H1 (cell line): ENCODE results near the gene C19orf73. TPM values are rescaled to one million over a fixed set of nuclear protein-coding genes. Genes with fewer than 3 reads are reported as not detected.

Experiments used
- CTCF ChIA-PET: fragments of 300-600 bp; sonication (Branson Sonifier 250); formaldehyde crosslinking; loops from one replicate; lab custom pipeline; 2021; ENCODE audit not compliant: partially characterized antibody; lab: Charles Lee
- POLR2A ChIA-PET: fragments of 300-600 bp; sonication (Branson Sonifier 250); formaldehyde crosslinking; loops from one replicate; lab custom pipeline; 2021; ENCODE audit warnings: inconsistent platforms; ENCODE audit not compliant: partially characterized antibody; lab: Charles Lee
- DNase-seq, 2 experiments: peaks; one replicate each; pipeline versions ENCODE4 v3.0.0 to v3.0.0-alpha.2; 2010 to 2022; ENCODE audit warnings: low spot score in 2 of 2, low read depth in 1 of 2, mixed read lengths in 1 of 2
- FAIRE-seq: peaks from 2 replicates; lab custom pipeline; 2011; peaks lifted over from hg19 to GRCh38; lab: Jason Lieb, UNC
- H2AFZ ChIP-seq: 2 replicates; pipeline ENCODE4 v1.8.1; 2012; ENCODE audit warnings: low read length, inconsistent platforms
- H2AK5ac ChIP-seq: 2 replicates; pipeline ENCODE4 v1.6.1; 2013; ENCODE audit warnings: low read depth, low read length
- H2BK120ac ChIP-seq: replicated peaks from 2 replicates; pipeline ENCODE3; 2013; ENCODE audit warnings: low read depth, low read length, inconsistent platforms
- H2BK12ac ChIP-seq: 2 replicates; pipeline ENCODE4 v1.6.1; 2013; ENCODE audit warnings: low read depth, low read length
- H2BK15ac ChIP-seq: 2 replicates; pipeline ENCODE4 v1.6.1; 2013; ENCODE audit warnings: low read length
- H2BK20ac ChIP-seq: 2 replicates; pipeline ENCODE4 v1.6.1; 2013; ENCODE audit warnings: low read length
- H2BK5ac ChIP-seq: 2 replicates; pipeline ENCODE4 v1.6.1; 2013; ENCODE audit warnings: low read depth, low read length
- H3K14ac ChIP-seq: 2 replicates; pipeline ENCODE4 v1.6.1; 2013; ENCODE audit warnings: inconsistent platforms; ENCODE audit not compliant: insufficient read length
- H3K18ac ChIP-seq: 2 replicates; pipeline ENCODE4 v1.6.1; 2013; ENCODE audit warnings: low read length; ENCODE audit errors: extremely low read depth
- H3K23ac ChIP-seq: 2 replicates; pipeline ENCODE4 v1.6.1; 2013; ENCODE audit warnings: inconsistent platforms; ENCODE audit not compliant: insufficient read length
- H3K23me2 ChIP-seq: 2 replicates; pipeline ENCODE4 v1.6.1; 2013; ENCODE audit warnings: low read depth, low read length
- H3K27ac ChIP-seq: 2 replicates; pipeline ENCODE4 v1.6.1; 2011; ENCODE audit warnings: low read depth, low read length, inconsistent platforms
- H3K27me3 ChIP-seq, 4 experiments: replicated peaks in 1 of 4; 1 replicate in 1 of 4; 2 replicates in 3 of 4; pipeline versions ENCODE4 v1.6.1 to v1.8.1; 2011 to 2013; ENCODE audit warnings: low read length in 3 of 4, mild to moderate bottlenecking in 3 of 4, inconsistent platforms in 2 of 4, mixed read lengths in 2 of 4, moderate library complexity in 1 of 4; ENCODE audit not compliant: control insufficient read depth in 3 of 4, insufficient read depth in 3 of 4; ENCODE audit errors: extremely low read depth in 1 of 4
- H3K36me3 ChIP-seq, 4 experiments: 2 replicates each; pipeline versions ENCODE4 v1.6.1 to v1.8.1; 2011 to 2013; ENCODE audit warnings: mild to moderate bottlenecking in 4 of 4, low read length in 3 of 4, moderate library complexity in 2 of 4, control low read depth in 1 of 4, inconsistent platforms in 1 of 4; ENCODE audit not compliant: insufficient read depth in 4 of 4, control insufficient read depth in 2 of 4
- H3K4ac ChIP-seq: replicated peaks from 2 replicates; pipeline ENCODE3; 2013; ENCODE audit warnings: low read length, low read depth, mixed read lengths, inconsistent platforms; ENCODE audit not compliant: insufficient read length
- H3K4me1 ChIP-seq, 4 experiments: replicated peaks in 1 of 4; 1 replicate in 1 of 4; 2 replicates in 3 of 4; pipeline versions ENCODE4 v1.6.1 to v1.8.1; 2011 to 2013; ENCODE audit warnings: low read length in 3 of 4, inconsistent platforms in 2 of 4, mixed read lengths in 1 of 4; ENCODE audit not compliant: insufficient read depth in 4 of 4, control insufficient read depth in 3 of 4
- H3K4me2 ChIP-seq, 2 experiments: 2 replicates each; pipeline versions ENCODE4 v1.6.1 to v1.8.1; 2011 to 2013; ENCODE audit warnings: low read depth in 2 of 2, low read length in 2 of 2, control low read depth in 1 of 2, inconsistent platforms in 1 of 2, mild to moderate bottlenecking in 1 of 2; ENCODE audit not compliant: insufficient read depth in 1 of 2
- H3K4me3 ChIP-seq, 4 experiments: fragments of 200-600, 300-600 bp in 1 of 4; sonication (generic), shearing (Covaris generic), sonication (Bioruptor Twin) in 1 of 4; 2 replicates each; pipeline versions ENCODE4 v1.5.1 to v1.8.1; 2011 to 2016; ENCODE audit warnings: low read length in 4 of 4, low read depth in 3 of 4, control low read depth in 2 of 4, inconsistent platforms in 2 of 4, mild to moderate bottlenecking in 2 of 4, mixed read lengths in 1 of 4, moderate library complexity in 1 of 4; ENCODE audit not compliant: insufficient read depth in 2 of 4; ENCODE audit errors: extremely low read depth in 1 of 4
- H3K56ac ChIP-seq: replicated peaks from 2 replicates; pipeline ENCODE3; 2013; ENCODE audit warnings: low read depth, mild to moderate bottlenecking, mixed read lengths, low read length, inconsistent platforms; ENCODE audit not compliant: insufficient read length
- H3K79me1 ChIP-seq: 2 replicates; pipeline ENCODE4 v1.6.1; 2013; ENCODE audit warnings: low read depth, low read length, control low read depth
- H3K79me2 ChIP-seq, 2 experiments: 2 replicates each; pipeline versions ENCODE4 v1.6.1 to v1.8.1; 2012 to 2013; ENCODE audit warnings: low read length in 2 of 2, mild to moderate bottlenecking in 2 of 2, inconsistent platforms in 1 of 2; ENCODE audit not compliant: insufficient read depth in 2 of 2, control insufficient read depth in 1 of 2
- H3K9ac ChIP-seq, 4 experiments: replicated peaks in 1 of 4; 1 replicate in 1 of 4; 2 replicates in 3 of 4; pipeline versions ENCODE4 v1.6.1 to v1.8.1; 2011 to 2013; ENCODE audit warnings: low read depth in 3 of 4, low read length in 3 of 4, control low read depth in 2 of 4, mild to moderate bottlenecking in 2 of 4, moderate library complexity in 2 of 4, inconsistent platforms in 1 of 4; ENCODE audit errors: extremely low read depth in 1 of 4
- H3K9me3 ChIP-seq, 2 experiments: 2 replicates each; pipeline versions ENCODE4 v1.6.1 to v1.8.1; 2012 to 2013; ENCODE audit warnings: mild to moderate bottlenecking in 2 of 2, moderate library complexity in 2 of 2, control low read depth in 1 of 2, inconsistent platforms in 1 of 2, low read depth in 1 of 2, low read length in 1 of 2, mixed read lengths in 1 of 2; ENCODE audit not compliant: insufficient read depth in 2 of 2
- H4K20me1 ChIP-seq, 2 experiments: replicated peaks in 1 of 2; 2 replicates each; pipeline versions ENCODE3 to v1.8.1; 2011 to 2013; ENCODE audit warnings: inconsistent platforms in 2 of 2, low read length in 2 of 2, mild to moderate bottlenecking in 1 of 2; ENCODE audit not compliant: insufficient read depth in 2 of 2, control insufficient read depth in 1 of 2
- H4K5ac ChIP-seq: 2 replicates; pipeline ENCODE4 v1.6.1; 2013; ENCODE audit warnings: low read length, low read depth, mixed read lengths, inconsistent platforms; ENCODE audit not compliant: insufficient read length
- H4K8ac ChIP-seq: 2 replicates; pipeline ENCODE4 v1.8.0; 2013; ENCODE audit warnings: mild to moderate bottlenecking, moderate library complexity, low read length, inconsistent platforms; ENCODE audit not compliant: insufficient read depth; ENCODE audit errors: extremely low read depth
- H4K91ac ChIP-seq: replicated peaks from 2 replicates; pipeline ENCODE3; 2013; ENCODE audit warnings: low read length, mixed read lengths, inconsistent platforms; ENCODE audit not compliant: insufficient read length
- ATF3 ChIP-seq: IDR thresholded peaks from 2 replicates; pipeline ENCODE4 v1.6.1; 2011; ENCODE audit warnings: low read depth, mild to moderate bottlenecking, low read length; ENCODE audit not compliant: insufficient read depth
- SIX5 ChIP-seq: IDR thresholded peaks from 2 replicates; pipeline ENCODE4 v1.6.1; 2011; ENCODE audit warnings: mild to moderate bottlenecking, low read depth, low read length
- WGBS, 2 experiments: shearing (Covaris generic) in 1 of 2; methylation state at CpG; one replicate each; pipeline versions ENCODE4 v1.1.6 to v1.1.7; 2013 to 2015; ENCODE audit warnings: low lambda C conversion rate in 2 of 2, mixed read lengths in 2 of 2, inconsistent platforms in 1 of 2, low coverage in 1 of 2, missing lambda C conversion rate in 1 of 2; ENCODE audit not compliant: insufficient replicate concordance in 2 of 2, insufficient coverage in 1 of 2, insufficient read length in 1 of 2; ENCODE audit errors: extremely low coverage in 1 of 2, missing lambda C conversion rate in 1 of 2; 5-methylcytosine and 5-hydroxymethylcytosine counted together
- polyA plus RNA-seq, 7 experiments: library from polyadenylated mRNA; depleted of rRNA in 3 of 7; stranded (reverse) in 5 of 7; unstranded in 2 of 7; fragments of >200 nt in 5 of 7; fragments of 200-250 nt in 2 of 7; gene quantifications; 1 replicate in 5 of 7; 2 replicates in 1 of 7; 4 replicates in 1 of 7; pipeline versions ENCODE4 v1.2.1 to v1.2.3, GENCODE V29; 2011 to 2013; ENCODE audit warnings: missing spikeins in 2 of 7, mixed read lengths in 2 of 7
- total RNA-seq: library from RNA; stranded (reverse); fragmentation: NEBNext Ultra II Directional; extraction: Animal tissue kit (Norgen Biotek cat#: 25700); gene quantifications from 2 replicates; pipeline ENCODE4 v1.2.1, GENCODE V29; 2021

Gene C19orf73
- total and polyA plus RNA-seq, 2 of the 8 experiments (the other 6 are each of a cell fraction or from before 2014, with no cell fraction given) = 2.5 to 4.6 TPM

- H2BK5ac ChIP-seq = no peak overlapping the region
- H3K9ac ChIP-seq = no peak overlapping the region
- no peaks in the 10 kb centered on the region for H3K23me2 ChIP-seq
- FAIRE-seq = no peak
- CTCF ChIA-PET = interaction anchor here (1.6 kb wide), 2 partner anchors 13 to 54 kb away, joined by 3 to 5 read pairs; no protein-coding TSS in a partner anchor
- POLR2A ChIA-PET = interaction anchor here (1.8 to 10.1 kb wide), 3 partner anchors 10 to 19 kb away, joined by 3 to 67 read pairs (median 30); partner anchors contain the start of gene LIN7B
- no peak for DNase-seq
- no peak overlapping the region for H4K5ac ChIP-seq
- no peak overlapping the region for H2BK12ac ChIP-seq
- no peak overlapping the region for H3K4ac ChIP-seq
- TF ChIP-seq ATF3 = no peak
- no peak for TF ChIP-seq SIX5
- TF ChIP-seq, all 59 proteins: peak for 0
- Histone ChIP-seq H3K79me1 (peaks cover 13% of the 10 kb centered on the region), H2AK5ac (no peak overlapping the region), H3K9me3 (no peaks in the 10 kb centered on the region), H3K79me2 (peaks cover 14 to 54% of the 10 kb centered on the region in 2 experiments), H3K4me3 (no peak overlapping the region), H2BK15ac (no peak overlapping the region), H3K18ac (no peak overlapping the region), H3K4me1 (no peaks in the 10 kb centered on the region), H3K36me3 (peaks cover 32 to 64% (median 50%) of the 10 kb centered on the region in 4 experiments), H4K91ac (no peak overlapping the region), H3K27me3 (no peaks in the 10 kb centered on the region), H3K23ac (no peak overlapping the region), H2BK120ac (no peak overlapping the region), H3K27ac (no peak overlapping the region), H2AFZ (no peak overlapping the region), H3K14ac (no peak overlapping the region), H2BK20ac (no peak overlapping the region), H4K20me1 (peaks cover 29 to 35% of the 10 kb centered on the region in 2 experiments), H3K56ac (no peak overlapping the region), H4K8ac (no peak overlapping the region), H3K4me2 (no peak overlapping the region)
- WGBS, 2 experiments = 88% methylated on average over 6 of the region's 6 CpGs; no CpG with 5 or more reads in 1 of the 2 experiments
Observed at GRCh38 chr19:49092686-49093085, 26.3 kb downstream of the C19orf73 start.
